ENCODE measurements around the gene PPP1R12A. TPM values are rescaled to one million over a fixed set of nuclear protein-coding genes. Genes with fewer than 3 reads are reported as not detected.

The PPP1R12A gene
- total and polyA plus RNA-seq, 9 of the 15 experiments (the other 6 are each of a cell fraction or from before 2014, with no cell fraction given): 26.4 to 119 (median 53.3) TPM

DNA sequence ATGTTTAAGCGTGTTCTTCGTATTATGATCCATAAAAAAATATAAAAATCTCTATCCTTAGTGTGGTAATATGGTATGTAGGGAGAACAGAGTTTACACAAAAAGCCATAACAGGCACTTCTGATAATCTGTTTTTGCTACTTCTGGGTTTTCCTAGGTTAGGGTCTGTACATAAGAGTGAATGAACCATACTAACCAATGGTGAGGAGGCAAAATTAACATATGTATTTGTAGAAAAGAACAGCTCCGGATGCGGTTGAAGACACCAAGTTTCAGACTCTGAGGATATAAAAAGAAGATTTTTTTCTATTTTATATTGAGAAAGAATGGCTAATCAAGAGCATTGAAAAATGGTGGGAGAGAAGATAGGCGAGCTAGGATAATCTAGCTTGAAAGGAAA lies 40.2 kb upstream of the PPP1R12A start (continued):
- TF ChIP-seq, protein P1, sequence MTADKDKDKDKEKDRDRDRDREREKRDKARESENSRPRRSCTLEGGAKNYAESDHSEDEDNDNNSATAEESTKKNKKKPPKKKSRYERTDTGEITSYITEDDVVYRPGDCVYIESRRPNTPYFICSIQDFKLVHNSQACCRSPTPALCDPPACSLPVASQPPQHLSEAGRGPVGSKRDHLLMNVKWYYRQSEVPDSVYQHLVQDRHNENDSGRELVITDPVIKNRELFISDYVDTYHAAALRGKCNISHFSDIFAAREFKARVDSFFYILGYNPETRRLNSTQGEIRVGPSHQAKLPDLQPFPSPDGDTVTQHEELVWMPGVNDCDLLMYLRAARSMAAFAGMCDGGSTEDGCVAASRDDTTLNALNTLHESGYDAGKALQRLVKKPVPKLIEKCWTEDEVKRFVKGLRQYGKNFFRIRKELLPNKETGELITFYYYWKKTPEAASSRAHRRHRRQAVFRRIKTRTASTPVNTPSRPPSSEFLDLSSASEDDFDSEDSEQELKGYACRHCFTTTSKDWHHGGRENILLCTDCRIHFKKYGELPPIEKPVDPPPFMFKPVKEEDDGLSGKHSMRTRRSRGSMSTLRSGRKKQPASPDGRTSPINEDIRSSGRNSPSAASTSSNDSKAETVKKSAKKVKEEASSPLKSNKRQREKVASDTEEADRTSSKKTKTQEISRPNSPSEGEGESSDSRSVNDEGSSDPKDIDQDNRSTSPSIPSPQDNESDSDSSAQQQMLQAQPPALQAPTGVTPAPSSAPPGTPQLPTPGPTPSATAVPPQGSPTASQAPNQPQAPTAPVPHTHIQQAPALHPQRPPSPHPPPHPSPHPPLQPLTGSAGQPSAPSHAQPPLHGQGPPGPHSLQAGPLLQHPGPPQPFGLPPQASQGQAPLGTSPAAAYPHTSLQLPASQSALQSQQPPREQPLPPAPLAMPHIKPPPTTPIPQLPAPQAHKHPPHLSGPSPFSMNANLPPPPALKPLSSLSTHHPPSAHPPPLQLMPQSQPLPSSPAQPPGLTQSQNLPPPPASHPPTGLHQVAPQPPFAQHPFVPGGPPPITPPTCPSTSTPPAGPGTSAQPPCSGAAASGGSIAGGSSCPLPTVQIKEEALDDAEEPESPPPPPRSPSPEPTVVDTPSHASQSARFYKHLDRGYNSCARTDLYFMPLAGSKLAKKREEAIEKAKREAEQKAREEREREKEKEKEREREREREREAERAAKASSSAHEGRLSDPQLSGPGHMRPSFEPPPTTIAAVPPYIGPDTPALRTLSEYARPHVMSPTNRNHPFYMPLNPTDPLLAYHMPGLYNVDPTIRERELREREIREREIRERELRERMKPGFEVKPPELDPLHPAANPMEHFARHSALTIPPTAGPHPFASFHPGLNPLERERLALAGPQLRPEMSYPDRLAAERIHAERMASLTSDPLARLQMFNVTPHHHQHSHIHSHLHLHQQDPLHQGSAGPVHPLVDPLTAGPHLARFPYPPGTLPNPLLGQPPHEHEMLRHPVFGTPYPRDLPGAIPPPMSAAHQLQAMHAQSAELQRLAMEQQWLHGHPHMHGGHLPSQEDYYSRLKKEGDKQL (CRISPR knock-in tag; IDR thresholded peaks at IDR 0.05; ENCODE audit: borderline replicate concordance): no peak
- no peak for TF ChIP-seq RFX5 (IDR thresholded peaks at IDR 0.05; ENCODE audit: low read depth, low read length)
- no peak for TF ChIP-seq ZKSCAN1 (IDR thresholded peaks at IDR 0.05; ENCODE audit: low read depth, low read length)
- TF ChIP-seq CREM (IDR thresholded peaks at IDR 0.05; ENCODE audit: low read depth): no peak
- TF ChIP-seq ZNF124 (CRISPR knock-in tag; IDR thresholded peaks at IDR 0.05): no peak
- TF ChIP-seq ZNF561 (CRISPR knock-in tag; conservative IDR thresholded peaks at IDR 0.05): no peak

DNA sequence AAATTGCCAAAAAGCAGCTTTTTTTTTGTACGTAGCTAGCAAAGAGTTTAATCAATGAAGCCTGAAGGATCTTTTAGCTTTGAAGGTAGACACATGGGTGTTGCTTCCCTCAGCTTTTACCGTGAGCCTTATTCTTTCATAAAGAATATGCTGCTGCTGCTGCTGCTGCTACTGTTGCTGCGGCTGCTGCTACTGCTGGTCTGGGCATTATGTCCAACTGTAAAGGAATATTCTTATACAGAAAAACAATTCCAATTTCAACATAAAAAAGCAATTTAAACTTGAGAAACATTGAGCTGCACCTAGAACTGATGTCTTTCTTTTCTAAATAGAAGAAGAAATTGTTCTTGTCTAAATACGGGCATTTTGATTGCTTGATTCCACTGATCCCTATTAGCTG lies 38.9 kb upstream of the PPP1R12A start:
- no peaks in the 10 kb centered on the region for H3K79me2 ChIP-seq (ENCODE audit: control insufficient read depth, insufficient read depth, low read length)
- ChIA-PET CTCF (ENCODE audit: low intra/inter-chr PET ratio) (interaction anchor here (0.6 kb wide), 1 partner anchor 85 kb away, joined by 3 read pairs; no protein-coding TSS in a partner anchor), POLR2A (interaction anchor here (0.6 to 1.0 kb wide), 2 partner anchors 9 to 10 kb away, joined by 3 to 4 read pairs; no protein-coding TSS in a partner anchor)
- no peaks in the 10 kb centered on the region for H3K9me1 ChIP-seq (ENCODE audit: control insufficient read depth, insufficient read depth, low read length)
- H3K4me2 ChIP-seq (ENCODE audit: insufficient read depth, low read length): no peak overlapping the region
- H3K4me3 ChIP-seq: no peak overlapping the region
- H3K36me3 ChIP-seq (ENCODE audit: control insufficient read depth, insufficient read depth, low read length): no peaks in the 10 kb centered on the region
- BruUV-seq (replicated peaks): no TSS peak
- in situ Hi-C loops (cut with MboI) (no loop called here), intact Hi-C loops (cut with micrococcal nuclease) (no loop called here)
- no peaks in the 10 kb centered on the region for H3K4me1 ChIP-seq (replicated peaks in 1 of 2; ENCODE audit: control insufficient read depth in 2 of 2, insufficient read depth in 2 of 2, low read length in 2 of 2)
- no peak overlapping the region for H3K9ac ChIP-seq (ENCODE audit: insufficient read depth in 1 of 2, low read depth in 2 of 2, low read length in 2 of 2)
- H4K20me1 ChIP-seq (replicated peaks; ENCODE audit: control insufficient read depth, insufficient read depth, low read length): no peaks in the 10 kb centered on the region
- no peak overlapping the region for H2AFZ ChIP-seq (ENCODE audit: low read depth, low read length)
- FAIRE-seq (no peak), DNase-seq (ENCODE audit: extremely low read depth in 1 of 4, low spot score in 3 of 4) (no peak), ATAC-seq (no peak)
- WGBS (ENCODE audit: insufficient coverage, low coverage, missing lambda C conversion rate): 3% methylated on average over 4 of the region's 4 CpGs
- no peaks in the 10 kb centered on the region for H3K9me3 ChIP-seq (replicated peaks; ENCODE audit: control insufficient read depth, insufficient read depth, low read depth, low read length)
- peaks cover 0 to 8% of the 10 kb centered on the region in 2 experiments; a peak in 3 of 5 replicates for H3K27me3 ChIP-seq (ENCODE audit: control insufficient read depth in 2 of 2, insufficient read depth in 2 of 2, low read length in 2 of 2)
- no peak overlapping the region for H3K27ac ChIP-seq (ENCODE audit: extremely low read depth, low read depth, low read length)
- TF ChIP-seq SNIP1 (IDR thresholded peaks at IDR 0.05; ENCODE audit: low read depth) (no peak), GABPA (tag; conservative IDR thresholded peaks at IDR 0.05; ENCODE audit: low read depth) (no peak), RBM22 (IDR thresholded peaks at IDR 0.05; ENCODE audit: low read depth, low read length, poor library complexity, severe bottlenecking) (no peak), ZNF121 (CRISPR knock-in tag; conservative IDR thresholded peaks at IDR 0.05) (no peak), HSF4 (CRISPR knock-in tag; IDR thresholded peaks at IDR 0.05; ENCODE audit: borderline replicate concordance) (no peak)
- TF ChIP-seq, protein P2, sequence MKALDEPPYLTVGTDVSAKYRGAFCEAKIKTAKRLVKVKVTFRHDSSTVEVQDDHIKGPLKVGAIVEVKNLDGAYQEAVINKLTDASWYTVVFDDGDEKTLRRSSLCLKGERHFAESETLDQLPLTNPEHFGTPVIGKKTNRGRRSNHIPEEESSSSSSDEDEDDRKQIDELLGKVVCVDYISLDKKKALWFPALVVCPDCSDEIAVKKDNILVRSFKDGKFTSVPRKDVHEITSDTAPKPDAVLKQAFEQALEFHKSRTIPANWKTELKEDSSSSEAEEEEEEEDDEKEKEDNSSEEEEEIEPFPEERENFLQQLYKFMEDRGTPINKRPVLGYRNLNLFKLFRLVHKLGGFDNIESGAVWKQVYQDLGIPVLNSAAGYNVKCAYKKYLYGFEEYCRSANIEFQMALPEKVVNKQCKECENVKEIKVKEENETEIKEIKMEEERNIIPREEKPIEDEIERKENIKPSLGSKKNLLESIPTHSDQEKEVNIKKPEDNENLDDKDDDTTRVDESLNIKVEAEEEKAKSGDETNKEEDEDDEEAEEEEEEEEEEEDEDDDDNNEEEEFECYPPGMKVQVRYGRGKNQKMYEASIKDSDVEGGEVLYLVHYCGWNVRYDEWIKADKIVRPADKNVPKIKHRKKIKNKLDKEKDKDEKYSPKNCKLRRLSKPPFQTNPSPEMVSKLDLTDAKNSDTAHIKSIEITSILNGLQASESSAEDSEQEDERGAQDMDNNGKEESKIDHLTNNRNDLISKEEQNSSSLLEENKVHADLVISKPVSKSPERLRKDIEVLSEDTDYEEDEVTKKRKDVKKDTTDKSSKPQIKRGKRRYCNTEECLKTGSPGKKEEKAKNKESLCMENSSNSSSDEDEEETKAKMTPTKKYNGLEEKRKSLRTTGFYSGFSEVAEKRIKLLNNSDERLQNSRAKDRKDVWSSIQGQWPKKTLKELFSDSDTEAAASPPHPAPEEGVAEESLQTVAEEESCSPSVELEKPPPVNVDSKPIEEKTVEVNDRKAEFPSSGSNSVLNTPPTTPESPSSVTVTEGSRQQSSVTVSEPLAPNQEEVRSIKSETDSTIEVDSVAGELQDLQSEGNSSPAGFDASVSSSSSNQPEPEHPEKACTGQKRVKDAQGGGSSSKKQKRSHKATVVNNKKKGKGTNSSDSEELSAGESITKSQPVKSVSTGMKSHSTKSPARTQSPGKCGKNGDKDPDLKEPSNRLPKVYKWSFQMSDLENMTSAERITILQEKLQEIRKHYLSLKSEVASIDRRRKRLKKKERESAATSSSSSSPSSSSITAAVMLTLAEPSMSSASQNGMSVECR (CRISPR knock-in tag; IDR thresholded peaks at IDR 0.05): no peak

Measured in K562 (cell line).